ENCODE results near the gene SEC31B.

The SEC31B gene

DNA sequence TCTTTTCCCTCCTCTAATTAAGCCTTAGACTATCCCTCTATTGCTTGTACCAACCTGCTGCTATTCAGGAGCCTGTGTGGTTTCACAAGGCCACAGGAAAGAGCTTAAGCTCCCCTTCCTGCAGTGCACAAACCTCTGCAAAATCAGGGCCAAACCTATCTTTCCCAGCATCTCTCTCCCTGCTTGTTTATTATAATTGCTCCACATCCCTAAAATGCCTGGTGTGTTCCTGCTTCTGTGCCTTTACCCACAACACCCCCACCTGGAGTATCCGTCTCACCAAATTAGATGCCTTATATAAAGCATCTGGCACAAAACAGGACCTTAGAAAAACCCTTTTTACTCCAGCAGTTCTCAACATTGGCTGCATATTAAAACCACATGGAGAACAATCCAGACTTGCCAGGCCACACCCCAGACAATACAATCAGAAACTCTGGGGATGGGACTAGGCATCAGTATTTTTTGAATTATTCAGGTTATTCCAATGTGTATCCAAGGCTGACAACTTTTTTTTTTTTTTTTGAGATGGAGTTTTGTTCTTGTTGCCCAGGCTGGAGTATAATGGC, 16.7 kb downstream of the SEC31B start:
- no peak overlapping the region for H3K4me3 ChIP-seq (ENCODE audit: low read depth, low read length)
- no peak for DNase-seq (ENCODE audit: low read depth)
- TF ChIP-seq, protein P1, sequence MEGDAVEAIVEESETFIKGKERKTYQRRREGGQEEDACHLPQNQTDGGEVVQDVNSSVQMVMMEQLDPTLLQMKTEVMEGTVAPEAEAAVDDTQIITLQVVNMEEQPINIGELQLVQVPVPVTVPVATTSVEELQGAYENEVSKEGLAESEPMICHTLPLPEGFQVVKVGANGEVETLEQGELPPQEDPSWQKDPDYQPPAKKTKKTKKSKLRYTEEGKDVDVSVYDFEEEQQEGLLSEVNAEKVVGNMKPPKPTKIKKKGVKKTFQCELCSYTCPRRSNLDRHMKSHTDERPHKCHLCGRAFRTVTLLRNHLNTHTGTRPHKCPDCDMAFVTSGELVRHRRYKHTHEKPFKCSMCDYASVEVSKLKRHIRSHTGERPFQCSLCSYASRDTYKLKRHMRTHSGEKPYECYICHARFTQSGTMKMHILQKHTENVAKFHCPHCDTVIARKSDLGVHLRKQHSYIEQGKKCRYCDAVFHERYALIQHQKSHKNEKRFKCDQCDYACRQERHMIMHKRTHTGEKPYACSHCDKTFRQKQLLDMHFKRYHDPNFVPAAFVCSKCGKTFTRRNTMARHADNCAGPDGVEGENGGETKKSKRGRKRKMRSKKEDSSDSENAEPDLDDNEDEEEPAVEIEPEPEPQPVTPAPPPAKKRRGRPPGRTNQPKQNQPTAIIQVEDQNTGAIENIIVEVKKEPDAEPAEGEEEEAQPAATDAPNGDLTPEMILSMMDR (conservative IDR thresholded peaks at IDR 0.05; ENCODE audit: low read depth, low read length): no peak

GRCh38 chr10:100501423-100501822, 18.2 kb downstream of the SEC31B start:
- no peak for DNase-seq (ENCODE audit: low read depth)
- H3K4me3 ChIP-seq (ENCODE audit: low read depth, low read length): no peak overlapping the region
- TF ChIP-seq, protein P1 (conservative IDR thresholded peaks at IDR 0.05; ENCODE audit: low read depth, low read length): no peak

GRCh38 chr10:100498059-100498458, 21.6 kb downstream of the SEC31B start:
- DNase-seq (ENCODE audit: low read depth): no peak
- TF ChIP-seq, protein P1 (conservative IDR thresholded peaks at IDR 0.05; ENCODE audit: low read depth, low read length): no peak
- no peak overlapping the region for H3K4me3 ChIP-seq (ENCODE audit: low read depth, low read length)

DNA sequence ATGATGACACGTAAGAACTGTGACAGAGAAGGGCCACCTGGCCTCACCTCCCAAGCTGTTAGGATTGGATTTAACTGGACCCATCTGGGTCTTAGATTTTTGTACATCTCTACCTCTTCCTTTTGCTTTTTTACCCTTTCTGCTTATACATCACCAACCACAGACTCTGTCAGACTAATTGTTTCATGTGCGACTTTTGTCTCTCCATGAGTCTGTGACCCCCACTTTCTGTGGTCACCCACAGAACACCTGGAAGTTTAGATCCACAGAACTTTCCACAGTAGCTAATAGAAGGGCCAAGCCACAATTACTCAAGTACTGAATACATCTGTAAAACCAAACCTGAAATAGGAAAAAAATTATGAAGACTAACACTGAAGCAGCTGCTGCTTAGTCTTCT, 23.1 kb downstream of the SEC31B start:
- TF ChIP-seq, protein P1 (conservative IDR thresholded peaks at IDR 0.05; ENCODE audit: low read depth, low read length): no peak
- DNase-seq (ENCODE audit: low read depth): no peak
- no peak overlapping the region for H3K4me3 ChIP-seq (ENCODE audit: low read depth, low read length)

DNA sequence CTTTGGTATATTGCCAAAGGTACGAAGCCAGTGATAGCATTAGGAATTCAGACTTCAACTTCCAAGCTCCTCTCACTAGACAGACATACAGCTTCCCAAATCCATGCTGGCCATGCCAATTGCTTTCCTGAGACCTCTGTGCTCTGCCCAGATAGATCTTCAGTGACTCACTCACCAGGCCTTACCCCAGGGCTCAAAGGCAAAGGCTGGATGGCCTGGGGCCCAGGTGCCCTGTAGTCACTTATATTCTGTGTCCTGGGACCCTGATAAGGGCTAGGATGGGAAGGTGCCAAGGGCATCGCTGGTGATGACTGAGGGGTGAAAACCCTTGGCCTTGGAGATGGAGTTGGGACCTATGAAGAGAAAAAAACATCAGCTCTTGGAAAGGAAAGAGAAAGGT, 29.1 kb downstream of the SEC31B start:
- H3K4me3 ChIP-seq (ENCODE audit: low read depth, low read length): no peak overlapping the region
- TF ChIP-seq, protein P1 (conservative IDR thresholded peaks at IDR 0.05; ENCODE audit: low read depth, low read length): no peak
- no peak for DNase-seq (ENCODE audit: low read depth)

DNA sequence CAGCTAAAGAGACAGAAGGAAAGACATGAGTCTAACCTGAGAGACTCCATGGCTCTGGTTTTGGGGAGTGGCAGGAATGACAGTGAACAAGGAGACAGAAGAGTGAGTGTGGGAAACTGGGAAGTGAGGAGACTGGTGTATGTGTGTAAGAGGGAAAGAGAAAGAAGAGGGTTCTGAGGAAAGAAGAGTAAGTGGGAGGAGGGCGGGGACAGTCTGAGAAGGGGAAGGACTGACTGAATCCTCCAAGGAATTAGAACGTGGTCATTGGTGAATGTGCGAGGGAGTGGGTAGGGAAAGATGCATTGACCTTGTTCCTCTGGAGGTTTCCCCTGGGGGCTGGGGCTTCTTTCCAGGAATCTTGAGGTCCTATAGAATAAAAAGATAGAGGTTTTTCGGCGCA, 30.3 kb downstream of the SEC31B start:
- TF ChIP-seq, protein P1 (conservative IDR thresholded peaks at IDR 0.05; ENCODE audit: low read depth, low read length): no peak
- no peak for DNase-seq (ENCODE audit: low read depth)
- no peak overlapping the region for H3K4me3 ChIP-seq (ENCODE audit: low read depth, low read length)

GRCh38 chr10:100487529-100487928, 32.1 kb downstream of the SEC31B start:
- no peak for DNase-seq (ENCODE audit: low read depth)
- H3K4me3 ChIP-seq (ENCODE audit: low read depth, low read length): no peak overlapping the region
- TF ChIP-seq, protein P1 (conservative IDR thresholded peaks at IDR 0.05; ENCODE audit: low read depth, low read length): no peak

All from choroid plexus epithelial cell (primary cell).